Measurements from ENCODE around the gene ALKBH2.
"Not testable (repeated sequence)": the region's sequence is repeated elsewhere in the genome, so short reads cannot be mapped to it uniquely, and the experiment has no call there.

The ALKBH2 gene

GRCh38 chr12:109069307-109070271 lies 23.7 kb downstream of the ALKBH2 start:
- no CpG with 5 or more reads among the region's 17 CpGs for WGBS (ENCODE audit: insufficient coverage, insufficient read length)
- Histone ChIP-seq H3K4me3 (ENCODE audit: low read length) (no peak overlapping the region), H3K36me3 (ENCODE audit: control insufficient read depth, insufficient read depth, low read length) (no peaks in the 10 kb centered on the region), H3K9me3 (ENCODE audit: control insufficient read depth, insufficient read depth, low read length) (no peaks in the 10 kb centered on the region), H3K27ac (ENCODE audit: low read length) (no peak overlapping the region), H3K27me3 (ENCODE audit: control insufficient read depth, insufficient read depth, low read length) (no peaks in the 10 kb centered on the region), H3K4me1 (ENCODE audit: control insufficient read depth, insufficient read depth, low read length) (no peaks in the 10 kb centered on the region)
- DNase-seq (ENCODE audit: low read depth, low spot score): no peak

- WGBS (ENCODE audit: insufficient coverage, insufficient read length): no CpG with 5 or more reads among the region's 1 CpG
- DNase-seq (ENCODE audit: low read depth, low spot score): no peak
- Histone ChIP-seq H3K36me3 (ENCODE audit: control insufficient read depth, insufficient read depth, low read length) (no peaks in the 10 kb centered on the region), H3K27ac (ENCODE audit: low read length) (no peak overlapping the region), H3K27me3 (ENCODE audit: control insufficient read depth, insufficient read depth, low read length) (no peaks in the 10 kb centered on the region), H3K4me3 (ENCODE audit: low read length) (no peak overlapping the region), H3K9me3 (ENCODE audit: control insufficient read depth, insufficient read depth, low read length) (no peaks in the 10 kb centered on the region), H3K4me1 (ENCODE audit: control insufficient read depth, insufficient read depth, low read length) (no peaks in the 10 kb centered on the region)
Measured at GRCh38 chr12:109065853-109066193, 27.4 kb downstream of the ALKBH2 start.

- no peaks in the 10 kb centered on the region for H3K4me1 ChIP-seq (ENCODE audit: control insufficient read depth, insufficient read depth, low read length)
- H3K27me3 ChIP-seq (ENCODE audit: control insufficient read depth, insufficient read depth, low read length): no peaks in the 10 kb centered on the region
- DNase-seq (ENCODE audit: low read depth, low spot score): no peak
- H3K27ac ChIP-seq (ENCODE audit: low read length): no peak overlapping the region
- no peaks in the 10 kb centered on the region for H3K9me3 ChIP-seq (ENCODE audit: control insufficient read depth, insufficient read depth, low read length)
- no peak overlapping the region for H3K4me3 ChIP-seq (ENCODE audit: low read length)
- no peaks in the 10 kb centered on the region for H3K36me3 ChIP-seq (ENCODE audit: control insufficient read depth, insufficient read depth, low read length)
- WGBS (ENCODE audit: insufficient coverage, insufficient read length): no CpG with 5 or more reads among the region's 5 CpGs
Measured at GRCh38 chr12:109065154-109065852, 28.0 kb downstream of the ALKBH2 start.

- Histone ChIP-seq H3K27ac (ENCODE audit: low read length) (no peak overlapping the region), H3K36me3 (ENCODE audit: control insufficient read depth, insufficient read depth, low read length) (no peaks in the 10 kb centered on the region)
Measured at GRCh38 chr12:109064143-109064542, 29.1 kb downstream of the ALKBH2 start.

GRCh38 chr12:109058773-109059172 lies 34.5 kb downstream of the ALKBH2 start:
- Histone ChIP-seq H3K4me1 (ENCODE audit: control insufficient read depth, insufficient read depth, low read length) (no peaks in the 10 kb centered on the region; the same call in 1 of the 2 replicates), H3K27me3 (ENCODE audit: control insufficient read depth, insufficient read depth, low read length) (no peaks in the 10 kb centered on the region), H3K4me3 (ENCODE audit: low read length) (no peak overlapping the region), H3K36me3 (ENCODE audit: control insufficient read depth, insufficient read depth, low read length) (no peaks in the 10 kb centered on the region), H3K9me3 (ENCODE audit: control insufficient read depth, insufficient read depth, low read length) (no peaks in the 10 kb centered on the region), H3K27ac (ENCODE audit: low read length) (no peak overlapping the region)
- WGBS (ENCODE audit: insufficient coverage, insufficient read length): no CpG with 5 or more reads among the region's 6 CpGs
- no peak for DNase-seq (ENCODE audit: low read depth, low spot score)

More at GRCh38 chr12:109064143-109064542, 29.1 kb downstream of the ALKBH2 start:
- DNase-seq (ENCODE audit: low read depth, low spot score): no peak
- Histone ChIP-seq H3K4me3 (ENCODE audit: low read length) (no peak overlapping the region), H3K27me3 (ENCODE audit: control insufficient read depth, insufficient read depth, low read length) (no peaks in the 10 kb centered on the region), H3K9me3 (ENCODE audit: control insufficient read depth, insufficient read depth, low read length) (no peaks in the 10 kb centered on the region), H3K4me1 (ENCODE audit: control insufficient read depth, insufficient read depth, low read length) (no peaks in the 10 kb centered on the region)
- WGBS (ENCODE audit: insufficient coverage, insufficient read length): no CpG with 5 or more reads among the region's 3 CpGs

GRCh38 chr12:109057376-109057775 lies 35.9 kb downstream of the ALKBH2 start:
- H3K27me3 ChIP-seq (ENCODE audit: control insufficient read depth, insufficient read depth, low read length): no peaks in the 10 kb centered on the region
- no peak overlapping the region for H3K4me3 ChIP-seq (ENCODE audit: low read length)
- H3K9me3 ChIP-seq (ENCODE audit: control insufficient read depth, insufficient read depth, low read length): no peaks in the 10 kb centered on the region
- no CpG with 5 or more reads among the region's 1 CpG for WGBS (ENCODE audit: insufficient coverage, insufficient read length)
- no peak overlapping the region for H3K27ac ChIP-seq (ENCODE audit: low read length)
- DNase-seq (ENCODE audit: low read depth, low spot score): no peak
- H3K4me1 ChIP-seq (ENCODE audit: control insufficient read depth, insufficient read depth, low read length): no peaks in the 10 kb centered on the region; the same call in 1 of the 2 replicates
- no peaks in the 10 kb centered on the region for H3K36me3 ChIP-seq (ENCODE audit: control insufficient read depth, insufficient read depth, low read length)

- Histone ChIP-seq H3K27ac (ENCODE audit: low read length) (no peak overlapping the region), H3K9me3 (ENCODE audit: control insufficient read depth, insufficient read depth, low read length) (no peaks in the 10 kb centered on the region), H3K36me3 (ENCODE audit: control insufficient read depth, insufficient read depth, low read length) (no peaks in the 10 kb centered on the region), H3K4me1 (ENCODE audit: control insufficient read depth, insufficient read depth, low read length) (no peaks in the 10 kb centered on the region; the same call in 1 of the 2 replicates), H3K27me3 (ENCODE audit: control insufficient read depth, insufficient read depth, low read length) (no peaks in the 10 kb centered on the region), H3K4me3 (ENCODE audit: low read length) (no peak overlapping the region)
- no peak for DNase-seq (ENCODE audit: low read depth, low spot score)
- no CpG with 5 or more reads among the region's 3 CpGs for WGBS (ENCODE audit: insufficient coverage, insufficient read length)
Measured at GRCh38 chr12:109056891-109057290, 36.4 kb downstream of the ALKBH2 start.

- Histone ChIP-seq H3K27ac (ENCODE audit: low read length) (no peak overlapping the region), H3K4me3 (ENCODE audit: low read length) (no peak overlapping the region), H3K27me3 (ENCODE audit: control insufficient read depth, insufficient read depth, low read length) (no peaks in the 10 kb centered on the region), H3K4me1 (ENCODE audit: control insufficient read depth, insufficient read depth, low read length) (no peaks in the 10 kb centered on the region; the same call in 1 of the 2 replicates), H3K36me3 (ENCODE audit: control insufficient read depth, insufficient read depth, low read length) (no peaks in the 10 kb centered on the region), H3K9me3 (ENCODE audit: control insufficient read depth, insufficient read depth, low read length) (no peaks in the 10 kb centered on the region)
- no peak for DNase-seq (ENCODE audit: low read depth, low spot score)
Measured at GRCh38 chr12:109054520-109054919, 38.8 kb downstream of the ALKBH2 start.

- not testable (repeated sequence) for H3K27ac ChIP-seq (ENCODE audit: low read length); H3K4me1 ChIP-seq (ENCODE audit: control insufficient read depth, insufficient read depth, low read length); H3K27me3 ChIP-seq (ENCODE audit: control insufficient read depth, insufficient read depth, low read length); H3K9me3 ChIP-seq (ENCODE audit: control insufficient read depth, insufficient read depth, low read length); H3K4me3 ChIP-seq (ENCODE audit: low read length); DNase-seq (ENCODE audit: low read depth, low spot score); H3K36me3 ChIP-seq (ENCODE audit: control insufficient read depth, insufficient read depth, low read length)
- WGBS (ENCODE audit: insufficient coverage, insufficient read length): no CpG with 5 or more reads among the region's 4 CpGs
Measured at GRCh38 chr12:109054124-109054513, 39.2 kb downstream of the ALKBH2 start.

GRCh38 chr12:109053382-109054123 lies 39.7 kb downstream of the ALKBH2 start:
- H3K27ac ChIP-seq (ENCODE audit: low read length): no peak overlapping the region
- DNase-seq (ENCODE audit: low read depth, low spot score): no peak
- H3K27me3 ChIP-seq (ENCODE audit: control insufficient read depth, insufficient read depth, low read length): no peaks in the 10 kb centered on the region
- no peaks in the 10 kb centered on the region for H3K36me3 ChIP-seq (ENCODE audit: control insufficient read depth, insufficient read depth, low read length)
- no peaks in the 10 kb centered on the region for H3K9me3 ChIP-seq (ENCODE audit: control insufficient read depth, insufficient read depth, low read length)
- H3K4me1 ChIP-seq (ENCODE audit: control insufficient read depth, insufficient read depth, low read length): no peaks in the 10 kb centered on the region; the same call in 1 of the 2 replicates
- H3K4me3 ChIP-seq (ENCODE audit: low read length): peak overlapping the region; percentile 70; the same call in 1 of the 2 replicates
- no CpG with 5 or more reads among the region's 9 CpGs for WGBS (ENCODE audit: insufficient coverage, insufficient read length)

All from iPS DF 6.9 (cell line).